Measurements from ENCODE around the gene TMCC3.
A peak's percentile ranks its signal among the peaks of the same experiment; 100 is the strongest.

Gene TMCC3

GRCh38 chr12:94565683-94566082, 84.7 kb downstream of the TMCC3 start:
- DNase-seq (ENCODE audit: low read depth) = no peak
- TF ChIP-seq CTCF (conservative IDR thresholded peaks at IDR 0.05; ENCODE audit: control insufficient read depth, insufficient read depth, low read depth, low read length) = no peak
- no peak overlapping the region for H3K4me3 ChIP-seq (ENCODE audit: control insufficient read depth, low read depth, low read length)

- TF ChIP-seq CTCF (conservative IDR thresholded peaks at IDR 0.05; ENCODE audit: control insufficient read depth, insufficient read depth, low read depth, low read length) = no peak
- no peak overlapping the region for H3K4me3 ChIP-seq (ENCODE audit: control insufficient read depth, low read depth, low read length)
- DNase-seq (ENCODE audit: low read depth) = no peak
Measured at GRCh38 chr12:94563286-94563685, 87.1 kb downstream of the TMCC3 start.

GRCh38 chr12:94561943-94562411, 88.4 kb downstream of the TMCC3 start:
- no peak overlapping the region for H3K4me3 ChIP-seq (ENCODE audit: control insufficient read depth, low read depth, low read length)
- no peak for DNase-seq (ENCODE audit: low read depth)
- TF ChIP-seq CTCF (conservative IDR thresholded peaks at IDR 0.05; ENCODE audit: control insufficient read depth, insufficient read depth, low read depth, low read length) = no peak

GRCh38 chr12:94560431-94561221, 89.7 kb downstream of the TMCC3 start:
- no peak for TF ChIP-seq CTCF (conservative IDR thresholded peaks at IDR 0.05; ENCODE audit: control insufficient read depth, insufficient read depth, low read depth, low read length)
- peak; percentile 67 for DNase-seq (ENCODE audit: low read depth)

GRCh38 chr12:94558612-94559011, 91.7 kb downstream of the TMCC3 start:
- H3K4me3 ChIP-seq (ENCODE audit: control insufficient read depth, low read depth, low read length) = no peak overlapping the region
- no peak for DNase-seq (ENCODE audit: low read depth)

More at GRCh38 chr12:94560431-94561221, 89.7 kb downstream of the TMCC3 start:
- H3K4me3 ChIP-seq (ENCODE audit: control insufficient read depth, low read depth, low read length) = no peak overlapping the region

GRCh38 chr12:94557746-94558295, 92.5 kb downstream of the TMCC3 start:
- no peak for TF ChIP-seq CTCF (conservative IDR thresholded peaks at IDR 0.05; ENCODE audit: control insufficient read depth, insufficient read depth, low read depth, low read length)
- no peak for DNase-seq (ENCODE audit: low read depth)
- no peak overlapping the region for H3K4me3 ChIP-seq (ENCODE audit: control insufficient read depth, low read depth, low read length)

More at GRCh38 chr12:94558612-94559011, 91.7 kb downstream of the TMCC3 start:
- TF ChIP-seq CTCF (conservative IDR thresholded peaks at IDR 0.05; ENCODE audit: control insufficient read depth, insufficient read depth, low read depth, low read length) = no peak
